Transverse colon (tissue), 4 donors: ENCODE data around the gene SASS6. TPM values are rescaled to one million over a fixed set of nuclear protein-coding genes. Genes with fewer than 3 reads are reported as not detected.

ENCODE experiments used
- DNase-seq: peaks from one replicate; pipeline ENCODE4 v3.0.0-alpha.2; 2019
- H3K27ac ChIP-seq, 4 donors: fragments of 200-600 bp; sonication (generic); 2 replicates each; pipeline ENCODE4 v1.5.1; 2016 to 2018; ENCODE audit warnings: inconsistent platforms in 4 of 4
- H3K27me3 ChIP-seq: fragments of 200-600 bp; sonication (generic); 2 replicates; pipeline ENCODE4 v1.5.1; 2017; ENCODE audit warnings: inconsistent platforms
- H3K36me3 ChIP-seq, 4 donors: fragments of 200-600 bp; sonication (generic); 2 replicates each; pipeline ENCODE4 v1.5.1; 2017 to 2019; ENCODE audit warnings: inconsistent platforms in 4 of 4
- H3K4me1 ChIP-seq, 4 donors: fragments of 200-600 bp; sonication (generic); 2 replicates each; pipeline ENCODE4 v1.5.1; 2017 to 2020; ENCODE audit warnings: inconsistent platforms in 4 of 4
- H3K4me3 ChIP-seq, 4 donors: fragments of 200-600 bp; sonication (generic); 1 replicate in 1 of 4; 2 replicates in 3 of 4; pipeline versions ENCODE4 v1.5.1 to v1.6.1; 2017 to 2019; ENCODE audit warnings: inconsistent platforms in 4 of 4
- H3K9me3 ChIP-seq, 2 donors: fragments of 200-600 bp; sonication (generic); 2 replicates each; pipeline ENCODE4 v1.5.1; 2017 to 2019; ENCODE audit warnings: inconsistent platforms in 2 of 2
- EP300 ChIP-seq: sonication (generic); formaldehyde crosslinking; IDR thresholded peaks from one replicate; pipeline ENCODE4 v1.6.1; 2017; ENCODE audit warnings: antibody characterized with exemption, low read depth
- POLR2A ChIP-seq: fragments of 450-650 bp; IDR thresholded peaks from one replicate; pipeline ENCODE4 v1.6.1; 2016; ENCODE audit warnings: antibody characterized with exemption, mild to moderate bottlenecking, moderate library complexity
- POLR2AphosphoS5 ChIP-seq, 3 donors: sonication (generic); formaldehyde crosslinking; IDR thresholded peaks; one replicate each; pipeline ENCODE4 v1.6.1; 2016; ENCODE audit warnings: antibody characterized with exemption in 3 of 3
- WGBS, 2 donors: methylation state at CpG; one replicate each; pipeline ENCODE4 v1.1.5; 2018; ENCODE audit warnings: low coverage in 1 of 2; 5-methylcytosine and 5-hydroxymethylcytosine counted together
- in situ Hi-C, 4 donors: fragments of 200-750 bp; cut with MboI; loops; one replicate each; pipeline versions ENCODE4 v1.15.0 to v1.15.1; 2017; ENCODE audit warnings: low sequenced_read_pairs in 3 of 4, low pct_ligation_motif_present in 1 of 4, low pct_unique_long_range_greater_than_20kb in 1 of 4
- intact Hi-C: fragments of 100-400 bp; cut with DNase I; formaldehyde crosslinking; loops from one replicate; pipeline ENCODE4 v1.15.1; 2023; ENCODE audit warnings: low total_unique reads
- total RNA-seq, 4 donors: library from RNA; depleted of rRNA; stranded (reverse); fragments of >200 nt; gene quantifications; one replicate each; pipeline ENCODE4 v1.1.0, GENCODE V29; 2016
- TF ChIP-seq, protein P1 (sequence below), 5 experiments: fragments of 200-600 bp in 3 of 5; fragments of 450-650 bp in 2 of 5; sonication (generic) in 3 of 5; IDR thresholded peaks; 1 replicate in 2 of 5; 2 replicates in 3 of 5; pipeline ENCODE4 v1.5.1; 2016 to 2017; ENCODE audit warnings: antibody characterized with exemption in 5 of 5, inconsistent platforms in 3 of 5, mild to moderate bottlenecking in 2 of 5, moderate library complexity in 1 of 5

Gene SASS6
- total RNA-seq, 4 donors from 2014 or later, result 1.2 to 2.4 (median 2.0) TPM

DNA sequence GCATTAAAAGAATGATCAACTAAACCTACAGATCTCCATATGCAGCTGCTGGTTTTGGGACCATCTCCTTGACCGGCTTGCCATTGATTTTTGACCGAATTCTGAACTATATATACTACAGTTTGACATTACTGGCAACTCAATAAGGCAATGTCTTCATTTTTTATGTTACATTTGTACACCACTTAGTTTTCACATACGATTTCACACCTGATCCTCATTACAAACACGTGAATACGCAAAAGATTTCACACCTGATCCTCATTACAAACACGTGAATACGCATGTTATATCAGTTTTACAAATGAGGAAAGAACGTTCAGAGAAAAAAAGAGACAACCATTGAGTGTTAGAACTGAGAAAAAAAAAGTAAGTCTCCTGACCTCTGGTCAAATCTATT is 1.1 kb downstream of the SASS6 start:
- H3K9me3 ChIP-seq, result no peaks in the 10 kb centered on the region
- TF ChIP-seq POLR2AphosphoS5 (IDR thresholded peaks at IDR 0.05) (no peak), POLR2A (no peak), EP300 (no peak)
- TF ChIP-seq, protein P1, sequence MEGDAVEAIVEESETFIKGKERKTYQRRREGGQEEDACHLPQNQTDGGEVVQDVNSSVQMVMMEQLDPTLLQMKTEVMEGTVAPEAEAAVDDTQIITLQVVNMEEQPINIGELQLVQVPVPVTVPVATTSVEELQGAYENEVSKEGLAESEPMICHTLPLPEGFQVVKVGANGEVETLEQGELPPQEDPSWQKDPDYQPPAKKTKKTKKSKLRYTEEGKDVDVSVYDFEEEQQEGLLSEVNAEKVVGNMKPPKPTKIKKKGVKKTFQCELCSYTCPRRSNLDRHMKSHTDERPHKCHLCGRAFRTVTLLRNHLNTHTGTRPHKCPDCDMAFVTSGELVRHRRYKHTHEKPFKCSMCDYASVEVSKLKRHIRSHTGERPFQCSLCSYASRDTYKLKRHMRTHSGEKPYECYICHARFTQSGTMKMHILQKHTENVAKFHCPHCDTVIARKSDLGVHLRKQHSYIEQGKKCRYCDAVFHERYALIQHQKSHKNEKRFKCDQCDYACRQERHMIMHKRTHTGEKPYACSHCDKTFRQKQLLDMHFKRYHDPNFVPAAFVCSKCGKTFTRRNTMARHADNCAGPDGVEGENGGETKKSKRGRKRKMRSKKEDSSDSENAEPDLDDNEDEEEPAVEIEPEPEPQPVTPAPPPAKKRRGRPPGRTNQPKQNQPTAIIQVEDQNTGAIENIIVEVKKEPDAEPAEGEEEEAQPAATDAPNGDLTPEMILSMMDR (IDR thresholded peaks at IDR 0.05), result no peak
- H3K27ac ChIP-seq, result peak overlapping the region in 1 of 4 donors; percentile 82
- intact Hi-C loops (loop anchor here (5.0 kb wide), 1 partner anchor 136 kb away; the partner anchor contains the start of gene RTCA), in situ Hi-C loops (loop anchor here in 1 of 4 donors (25.0 kb wide), 1 partner anchor 331 kb away; no protein-coding TSS in a partner anchor)
- 72 to 84% methylated on average over 7 to 8 of the region's 8 CpGs for whole genome bisulfite sequencing, 2 donors
- peaks cover 15 to 20% (median 16%) of the 10 kb centered on the region in 4 donors for H3K4me1 ChIP-seq
- peak overlapping the region in 2 of 4 donors; percentile 61 to 99 for H3K4me3 ChIP-seq
- H3K36me3 ChIP-seq, result no peaks in the 10 kb centered on the region
- H3K27me3 ChIP-seq, result no peaks in the 10 kb centered on the region
- DNase-seq, result no peak

DNA sequence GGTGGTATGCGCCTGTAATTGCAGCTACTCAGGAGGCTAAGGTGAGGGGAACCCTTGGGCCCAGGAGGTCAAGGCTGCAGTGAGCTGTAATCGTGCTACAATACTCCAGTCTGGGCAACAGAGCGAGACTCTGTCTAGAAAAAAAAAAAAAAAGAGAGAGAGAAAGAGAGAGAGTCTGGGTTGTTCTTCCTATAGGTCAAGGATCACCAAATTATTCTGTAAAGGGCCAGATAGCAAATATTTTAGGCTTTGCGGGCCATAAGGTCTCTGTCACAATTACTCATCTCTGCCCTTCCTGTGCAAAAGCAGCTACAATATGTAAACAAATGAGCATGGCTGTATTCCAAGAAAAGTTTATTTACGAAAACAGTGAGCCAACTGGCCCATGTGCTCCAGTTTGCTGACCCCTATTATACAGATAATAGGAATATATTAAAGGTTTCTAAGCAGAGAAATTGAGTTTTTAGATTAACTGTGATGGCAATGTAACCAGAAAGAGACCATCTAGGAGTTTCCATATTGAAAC is 2.1 kb downstream of the SASS6 start:
- no peak overlapping the region for H3K27ac ChIP-seq
- H3K4me3 ChIP-seq, result no peak overlapping the region
- H3K36me3 ChIP-seq, result no peaks in the 10 kb centered on the region
- intact Hi-C loops, result loop anchor here (5.0 kb wide), 1 partner anchor 137 kb away; the partner anchor contains the start of gene RTCA
- DNase-seq, result no peak
- H3K27me3 ChIP-seq, result no peaks in the 10 kb centered on the region
- WGBS, 2 donors, result 72 to 91% methylated on average over 5 of the region's 5 CpGs
- peaks cover 15 to 20% (median 16%) of the 10 kb centered on the region in 4 donors for H3K4me1 ChIP-seq
- TF ChIP-seq POLR2AphosphoS5 (IDR thresholded peaks at IDR 0.05) (no peak), EP300 (no peak), POLR2A (no peak)
- TF ChIP-seq, protein P1 (IDR thresholded peaks at IDR 0.05), result no peak
- H3K9me3 ChIP-seq, result no peaks in the 10 kb centered on the region
- in situ Hi-C loops, result loop anchor here in 1 of 4 donors (25.0 kb wide), 1 partner anchor 332 kb away; no protein-coding TSS in a partner anchor

DNA sequence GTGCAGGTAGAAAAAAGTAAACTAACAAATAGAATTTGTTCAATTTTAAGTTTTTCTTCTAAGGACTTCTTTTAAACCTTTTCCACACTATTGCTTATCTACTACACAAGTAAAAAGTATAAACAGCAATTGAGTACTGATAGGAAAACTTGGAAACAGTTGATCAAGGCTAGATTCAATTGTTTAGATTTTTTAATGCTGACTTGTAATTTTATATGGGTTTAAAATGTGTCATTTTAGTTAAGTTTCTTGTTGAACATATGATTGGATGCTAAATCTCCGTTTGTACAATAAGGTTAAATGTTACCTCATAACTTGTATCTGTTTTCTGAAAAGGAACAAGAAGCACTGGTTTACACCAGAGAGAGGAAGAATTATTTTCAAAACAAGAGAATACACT is 5.5 kb downstream of the SASS6 start:
- DNase-seq, result no peak
- Histone ChIP-seq H3K4me1 (peaks cover 6 to 8% (median 7%) of the 10 kb centered on the region in 4 donors), H3K27ac (no peak overlapping the region), H3K4me3 (no peak overlapping the region), H3K27me3 (no peaks in the 10 kb centered on the region), H3K36me3 (no peaks in the 10 kb centered on the region), H3K9me3 (no peaks in the 10 kb centered on the region)
- in situ Hi-C loops (loop anchor here in 1 of 4 donors (25.0 kb wide), 1 partner anchor 335 kb away; no protein-coding TSS in a partner anchor), intact Hi-C loops (no loop called here)
- TF ChIP-seq, protein P1 (IDR thresholded peaks at IDR 0.05), result no peak
- TF ChIP-seq POLR2A, result no peak
- no peak for TF ChIP-seq EP300
- TF ChIP-seq POLR2AphosphoS5 (IDR thresholded peaks at IDR 0.05), result no peak
- WGBS, 2 donors, result 65 to 100% methylated on average over 1 of the region's 1 CpG

DNA sequence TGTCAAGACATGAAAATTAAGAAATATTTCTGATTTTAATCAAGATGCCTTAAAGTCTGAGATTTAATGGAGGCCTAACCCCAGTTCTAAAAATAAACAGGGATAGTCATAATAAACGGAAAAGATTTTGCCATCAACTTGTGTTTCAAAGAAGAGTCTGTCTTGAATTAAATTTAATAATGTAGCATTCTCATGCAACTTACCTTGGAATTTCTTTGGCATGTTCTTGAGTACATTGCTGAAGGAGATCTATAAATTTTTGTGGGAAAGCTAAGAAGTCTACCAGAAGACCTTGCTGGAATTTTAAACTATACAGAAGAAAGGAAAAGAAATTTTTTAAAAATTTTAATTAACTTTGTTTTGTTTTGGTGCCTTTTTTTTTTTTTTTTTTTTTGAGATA is 10.6 kb downstream of the SASS6 start:
- no peak overlapping the region for H3K27ac ChIP-seq
- 84 to 93% methylated on average over 1 of the region's 1 CpG for WGBS, 2 donors
- no peaks in the 10 kb centered on the region for H3K27me3 ChIP-seq
- in situ Hi-C loops, result no loop called here
- H3K9me3 ChIP-seq, result no peaks in the 10 kb centered on the region
- H3K4me1 ChIP-seq, result no peaks in the 10 kb centered on the region
- intact Hi-C loops, result no loop called here
- no peak for TF ChIP-seq POLR2A
- TF ChIP-seq EP300, result no peak
- no peak for TF ChIP-seq POLR2AphosphoS5 (IDR thresholded peaks at IDR 0.05)
- TF ChIP-seq, protein P1 (IDR thresholded peaks at IDR 0.05), result no peak
- no peak overlapping the region for H3K4me3 ChIP-seq
- DNase-seq, result no peak
- H3K36me3 ChIP-seq, result peaks cover 0 to 4% (median 0%) of the 10 kb centered on the region in 4 donors
